OCI-LY7 (cell line): ENCODE results near the gene KLHL25. TPM values are rescaled to one million over a fixed set of nuclear protein-coding genes. Genes with fewer than 3 reads are reported as not detected.

ENCODE experiments used
- BruUV-seq: library from RNA; stranded (reverse); fragments of 400-500 nt; replicated peaks from 2 replicates; lab custom pipeline; 2021; lab: Mats Ljungman, UMichigan
- CTCF ChIA-PET: fragments of 300-600 bp; sonication (Branson Sonifier 250); formaldehyde crosslinking; loops from one replicate; lab custom pipeline; 2022; ENCODE audit warnings: antibody characterized with exemption; ENCODE audit not compliant: unreplicated experiment; lab: Charles Lee
- POLR2A ChIA-PET: fragments of 300-600 bp; sonication (Branson Sonifier 250); formaldehyde crosslinking; loops from one replicate; lab custom pipeline; 2022; ENCODE audit warnings: antibody characterized with exemption; lab: Charles Lee
- DNase-seq: peaks from one replicate; pipeline ENCODE4 v3.0.0-alpha.2; 2015; ENCODE audit warnings: low spot score
- H2AFZ ChIP-seq: fragments of 200-600 bp; sonication (generic), shearing (Covaris generic); 2 replicates; pipeline ENCODE4 v1.6.1; 2014; ENCODE audit warnings: mild to moderate bottlenecking, antibody characterized with exemption, low read length, moderate library complexity
- H3K27ac ChIP-seq: fragments of 200-600 bp; sonication (generic); 2 replicates; pipeline ENCODE4 v1.5.1; 2014; ENCODE audit warnings: mixed run types, low read depth, mild to moderate bottlenecking, moderate library complexity, low read length, inconsistent platforms; ENCODE audit not compliant: poor library complexity, severe bottlenecking
- H3K36me3 ChIP-seq: fragments of 200-600 bp; sonication (generic); 2 replicates; pipeline ENCODE4 v1.6.1; 2014; ENCODE audit warnings: mild to moderate bottlenecking, antibody characterized with exemption, low read length, moderate library complexity, mixed read lengths; ENCODE audit not compliant: insufficient read depth
- H3K4me1 ChIP-seq: fragments of 200-600 bp; sonication (generic); 2 replicates; pipeline ENCODE4 v1.5.1; 2014; ENCODE audit warnings: mild to moderate bottlenecking, low read length; ENCODE audit not compliant: insufficient read depth, poor library complexity, severe bottlenecking
- H3K4me2 ChIP-seq: fragments of 200-600 bp; sonication (generic); 2 replicates; pipeline ENCODE4 v1.6.1; 2014; ENCODE audit warnings: mild to moderate bottlenecking, low read length
- H3K4me3 ChIP-seq: fragments of 200-600 bp; sonication (generic); 2 replicates; pipeline ENCODE4 v1.5.1; 2014; ENCODE audit warnings: mild to moderate bottlenecking, low read depth, low read length; ENCODE audit not compliant: poor library complexity, severe bottlenecking
- H3K79me2 ChIP-seq: fragments of 200-600 bp; sonication (generic); 2 replicates; pipeline ENCODE4 v1.6.1; 2016; ENCODE audit warnings: low read depth, mild to moderate bottlenecking, low read length, moderate library complexity, mixed read lengths; ENCODE audit not compliant: insufficient read depth
- H3K9me2 ChIP-seq: fragments of 200-600 bp; sonication (generic); 2 replicates; pipeline ENCODE4 v1.6.1; 2016; ENCODE audit warnings: mild to moderate bottlenecking, low read length, mixed read lengths; ENCODE audit not compliant: insufficient read depth
- H3K9me3 ChIP-seq: fragments of 200-600 bp; sonication (generic); 2 replicates; pipeline ENCODE4 v1.6.1; 2014; ENCODE audit warnings: mild to moderate bottlenecking, mixed run types, low read length, mixed read lengths
- H4K20me1 ChIP-seq: fragments of 200-600 bp; sonication (generic); 2 replicates; pipeline ENCODE4 v1.6.1; 2014; ENCODE audit warnings: mild to moderate bottlenecking, antibody characterized with exemption, low read length, moderate library complexity, mixed read lengths; ENCODE audit not compliant: insufficient read depth
- CTCF ChIP-seq: fragments of 200-600 bp; sonication (generic); conservative IDR thresholded peaks from 2 replicates; pipeline ENCODE4 v1.5.1; 2014; ENCODE audit warnings: mild to moderate bottlenecking, antibody characterized with exemption, low read length, moderate library complexity, mixed read lengths
- EZH2phosphoT487 ChIP-seq: fragments of 200-600 bp; sonication (generic); IDR thresholded peaks from 2 replicates; pipeline ENCODE4 v1.6.1; 2018; ENCODE audit warnings: low read depth, borderline replicate concordance, mild to moderate bottlenecking, mixed run types, antibody characterized with exemption, low read length, moderate library complexity, mixed read lengths
- intact Hi-C: fragments of 100-400 bp; cut with micrococcal nuclease; formaldehyde crosslinking; loops from one replicate; pipeline ENCODE4 v1.10.0; 2022; ENCODE audit not compliant: unreplicated experiment
- total RNA-seq, 2 experiments: library from RNA; depleted of rRNA in 1 of 2; stranded (reverse); fragments of >200 nt in 1 of 2; shearing (Covaris generic) in 1 of 2; gene quantifications; 2 replicates each; pipeline ENCODE4 v1.2.3, GENCODE V29; 2014 to 2022

The KLHL25 gene
- total RNA-seq, 2 experiments from 2014 or later, result 5.1 to 7.7 TPM

- ChIA-PET POLR2A (no interaction called here), CTCF (no interaction called here)
- Histone ChIP-seq H2AFZ (no peak overlapping the region), H3K4me2 (no peak overlapping the region), H3K27ac (no peak overlapping the region), H3K4me3 (no peak overlapping the region), H3K36me3 (peaks cover 98% of the 10 kb centered on the region), H3K79me2 (no peaks in the 10 kb centered on the region), H3K9me3 (no peaks in the 10 kb centered on the region), H3K4me1 (no peaks in the 10 kb centered on the region), H4K20me1 (no peaks in the 10 kb centered on the region), H3K9me2 (no peaks in the 10 kb centered on the region)
- intact Hi-C loops, result loop anchor here (5.0 kb wide), 1 partner anchor 48 kb away; the partner anchor contains the start of gene KLHL25
- BruUV-seq, result no TSS peak
- no peak for DNase-seq
- no peak for TF ChIP-seq CTCF
- TF ChIP-seq EZH2phosphoT487, result no peak
These were observed 50.1 kb downstream of the KLHL25 start for GRCh38 chr15:85744579-85744978.

GRCh38 chr15:85743392-85744055 lies 51.2 kb downstream of the KLHL25 start:
- CTCF ChIA-PET, result no interaction called here
- H3K27ac ChIP-seq, result no peak overlapping the region
- no peaks in the 10 kb centered on the region for H3K9me3 ChIP-seq
- no peak overlapping the region for H2AFZ ChIP-seq
- H3K79me2 ChIP-seq, result no peaks in the 10 kb centered on the region
- DNase-seq, result no peak
- H3K9me2 ChIP-seq, result no peaks in the 10 kb centered on the region
- no TSS peak for BruUV-seq
- intact Hi-C loops, result loop anchor here (5.0 kb wide), 1 partner anchor 49 kb away; the partner anchor contains the start of gene KLHL25
- TF ChIP-seq EZH2phosphoT487 (no peak), CTCF (no peak)
- H4K20me1 ChIP-seq, result no peaks in the 10 kb centered on the region
- H3K4me2 ChIP-seq, result no peak overlapping the region
- no peaks in the 10 kb centered on the region for H3K4me1 ChIP-seq
- POLR2A ChIA-PET, result no interaction called here
- peaks cover 98% of the 10 kb centered on the region for H3K36me3 ChIP-seq
- H3K4me3 ChIP-seq, result no peak overlapping the region

GRCh38 chr15:85742186-85742821 lies 52.4 kb downstream of the KLHL25 start:
- ChIA-PET POLR2A (no interaction called here), CTCF (no interaction called here)

More at GRCh38 chr15:85742186-85742821, 52.4 kb downstream of the KLHL25 start:
- Histone ChIP-seq H3K27ac (no peak overlapping the region), H3K79me2 (no peaks in the 10 kb centered on the region), H3K4me3 (no peak overlapping the region), H3K9me2 (no peaks in the 10 kb centered on the region), H2AFZ (no peak overlapping the region), H3K36me3 (peaks cover 96% of the 10 kb centered on the region), H3K4me2 (no peak overlapping the region), H3K9me3 (no peaks in the 10 kb centered on the region), H3K4me1 (no peaks in the 10 kb centered on the region), H4K20me1 (no peaks in the 10 kb centered on the region)
- intact Hi-C loops, result loop anchor here (5.0 kb wide), 1 partner anchor 50 kb away; the partner anchor contains the start of gene KLHL25
- no peak for DNase-seq
- BruUV-seq, result no TSS peak
- no peak for TF ChIP-seq EZH2phosphoT487
- no peak for TF ChIP-seq CTCF
